Measurements from ENCODE around the gene SLC22A7.
"Not testable (repeated sequence)": the region's sequence is repeated elsewhere in the genome, so short reads cannot be mapped to it uniquely, and the experiment has no call there.

The SLC22A7 gene

GRCh38 chr6:43347021-43347420, 49.0 kb downstream of the SLC22A7 start:
- DNase-seq = no peak

GRCh38 chr6:43347444-43347843, 49.4 kb downstream of the SLC22A7 start:
- DNase-seq = no peak

- DNase-seq = not testable (repeated sequence)
Observed at GRCh38 chr6:43351951-43352350, 53.9 kb downstream of the SLC22A7 start.

Data from stimulated activated CD4-positive, alpha-beta T cell treated with anti-CD3 and anti-CD28 coated beads, Interleukin-2, amount 100 ng/mL, for 24 hours (primary cell).